Measurements from ENCODE around the gene HSPA12A.
A peak's percentile ranks its signal among the peaks of the same experiment; 100 is the strongest.

HSPA12A gene

GRCh38 chr10:116748041-116748440, 5.7 kb upstream of the HSPA12A start:
- no peak for TF ChIP-seq JUND (IDR thresholded peaks at IDR 0.05; ENCODE audit: low read depth)
- no peak for DNase-seq (ENCODE audit: low read depth in 1 of 2, low spot score in 1 of 2)
- in situ Hi-C loops (cut with HindIII; ENCODE audit: low pct_unique_long_range_greater_than_20kb, low sequenced_read_pairs), result no loop called here

DNA sequence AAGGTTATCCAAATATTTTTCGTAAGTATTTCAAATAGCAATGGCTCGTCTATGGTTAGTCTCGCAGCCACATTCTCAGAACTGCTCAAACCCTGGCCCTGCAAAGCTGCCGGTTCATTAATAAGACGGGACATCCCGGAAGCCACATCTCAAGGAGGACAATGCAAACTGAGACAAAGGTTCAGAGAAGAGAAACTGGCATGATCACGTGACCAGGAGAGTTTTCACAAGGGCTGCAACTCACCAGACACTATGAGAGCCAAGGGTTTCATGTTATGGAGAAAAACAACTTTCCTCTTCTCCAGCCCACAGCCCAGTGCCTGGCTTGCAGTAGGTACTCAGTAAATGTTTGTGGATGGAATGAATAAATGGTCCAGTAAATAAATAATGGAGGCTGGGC, 5.0 kb upstream of the HSPA12A start:
- in situ Hi-C loops (cut with HindIII; ENCODE audit: low pct_unique_long_range_greater_than_20kb, low sequenced_read_pairs), result no loop called here
- no peak for DNase-seq (ENCODE audit: low read depth in 1 of 2, low spot score in 1 of 2)
- TF ChIP-seq JUND (IDR thresholded peaks at IDR 0.05; ENCODE audit: low read depth), result no peak

GRCh38 chr10:116744885-116745284, 2.5 kb upstream of the HSPA12A start:
- in situ Hi-C loops (cut with HindIII; ENCODE audit: low pct_unique_long_range_greater_than_20kb, low sequenced_read_pairs), result no loop called here
- no peak for TF ChIP-seq JUND (IDR thresholded peaks at IDR 0.05; ENCODE audit: low read depth)

DNA sequence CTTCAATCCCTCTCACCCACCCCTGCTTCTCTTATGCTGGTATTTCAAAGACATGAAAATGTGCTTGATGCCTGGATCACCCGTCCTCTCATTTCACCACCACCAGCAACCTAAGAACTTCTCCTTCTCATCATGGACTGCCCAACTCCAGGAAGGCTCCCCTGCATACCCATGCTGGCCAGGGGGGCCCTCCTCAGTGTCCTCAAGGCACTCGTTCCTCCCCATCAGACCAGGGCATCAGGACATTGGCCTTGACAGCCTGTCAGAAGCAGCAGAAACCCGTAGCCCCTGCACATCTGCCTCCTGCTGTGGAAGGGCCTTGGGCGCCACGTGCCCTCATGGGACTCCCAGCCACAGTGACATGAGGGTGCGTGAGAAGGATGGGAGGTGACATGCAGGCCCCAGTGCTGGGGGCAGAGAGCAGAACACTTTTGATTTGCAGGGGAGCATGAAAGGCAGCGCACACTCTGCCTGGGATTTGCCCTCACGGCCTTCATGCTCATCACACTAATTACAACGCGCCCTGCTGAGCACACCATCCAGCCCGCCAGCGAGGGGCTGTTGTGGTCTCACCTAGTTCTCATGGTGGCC, 1.9 kb upstream of the HSPA12A start:
- TF ChIP-seq JUND (IDR thresholded peaks at IDR 0.05; ENCODE audit: low read depth), result no peak
- in situ Hi-C loops (cut with HindIII; ENCODE audit: low pct_unique_long_range_greater_than_20kb, low sequenced_read_pairs), result no loop called here
- DNase-seq (ENCODE audit: low read depth in 1 of 2, low spot score in 1 of 2), result no peak

More at GRCh38 chr10:116744885-116745284, 2.5 kb upstream of the HSPA12A start:
- DNase-seq (ENCODE audit: low read depth in 1 of 2, low spot score in 1 of 2), result no peak

DNA sequence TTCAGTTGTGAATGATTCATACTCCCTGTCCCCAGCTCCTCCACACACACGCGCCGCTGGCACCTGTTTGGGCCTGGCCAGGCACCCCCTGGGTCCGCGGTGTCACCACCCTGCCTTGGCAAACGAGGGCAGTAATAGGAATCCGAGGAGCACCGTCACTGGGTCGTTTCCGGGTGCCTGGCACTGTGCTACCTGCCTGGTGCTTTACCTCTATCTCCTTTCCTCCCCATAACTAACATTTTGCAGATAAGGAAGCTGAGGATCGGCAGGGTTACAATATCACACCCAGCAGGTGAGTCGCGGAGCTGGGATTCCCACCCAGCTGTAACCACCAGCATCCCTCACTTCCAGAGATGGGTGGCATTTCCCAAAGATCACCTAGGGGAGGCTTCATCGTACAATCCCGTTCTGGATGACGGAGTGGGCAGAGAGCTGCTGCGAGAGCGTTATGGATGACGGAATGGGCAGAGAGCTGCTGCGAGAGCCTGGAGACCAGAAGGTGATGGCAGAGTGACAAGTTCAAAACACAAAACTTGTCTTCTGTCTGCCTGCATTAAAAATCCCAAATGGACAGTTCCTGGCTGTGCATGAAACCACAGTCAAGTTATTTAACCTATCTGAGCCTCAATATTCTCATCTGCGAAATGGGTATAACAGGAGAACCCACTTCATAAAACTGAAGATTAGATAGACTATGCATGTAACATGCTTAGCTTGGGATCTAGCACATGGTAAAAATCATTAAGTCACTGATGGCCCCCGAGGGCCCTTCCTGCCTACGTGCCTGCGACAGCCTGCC, 1.1 kb upstream of the HSPA12A start:
- in situ Hi-C loops (cut with HindIII; ENCODE audit: low pct_unique_long_range_greater_than_20kb, low sequenced_read_pairs), result no loop called here
- DNase-seq (ENCODE audit: low read depth in 1 of 2, low spot score in 1 of 2), result no peak

DNA sequence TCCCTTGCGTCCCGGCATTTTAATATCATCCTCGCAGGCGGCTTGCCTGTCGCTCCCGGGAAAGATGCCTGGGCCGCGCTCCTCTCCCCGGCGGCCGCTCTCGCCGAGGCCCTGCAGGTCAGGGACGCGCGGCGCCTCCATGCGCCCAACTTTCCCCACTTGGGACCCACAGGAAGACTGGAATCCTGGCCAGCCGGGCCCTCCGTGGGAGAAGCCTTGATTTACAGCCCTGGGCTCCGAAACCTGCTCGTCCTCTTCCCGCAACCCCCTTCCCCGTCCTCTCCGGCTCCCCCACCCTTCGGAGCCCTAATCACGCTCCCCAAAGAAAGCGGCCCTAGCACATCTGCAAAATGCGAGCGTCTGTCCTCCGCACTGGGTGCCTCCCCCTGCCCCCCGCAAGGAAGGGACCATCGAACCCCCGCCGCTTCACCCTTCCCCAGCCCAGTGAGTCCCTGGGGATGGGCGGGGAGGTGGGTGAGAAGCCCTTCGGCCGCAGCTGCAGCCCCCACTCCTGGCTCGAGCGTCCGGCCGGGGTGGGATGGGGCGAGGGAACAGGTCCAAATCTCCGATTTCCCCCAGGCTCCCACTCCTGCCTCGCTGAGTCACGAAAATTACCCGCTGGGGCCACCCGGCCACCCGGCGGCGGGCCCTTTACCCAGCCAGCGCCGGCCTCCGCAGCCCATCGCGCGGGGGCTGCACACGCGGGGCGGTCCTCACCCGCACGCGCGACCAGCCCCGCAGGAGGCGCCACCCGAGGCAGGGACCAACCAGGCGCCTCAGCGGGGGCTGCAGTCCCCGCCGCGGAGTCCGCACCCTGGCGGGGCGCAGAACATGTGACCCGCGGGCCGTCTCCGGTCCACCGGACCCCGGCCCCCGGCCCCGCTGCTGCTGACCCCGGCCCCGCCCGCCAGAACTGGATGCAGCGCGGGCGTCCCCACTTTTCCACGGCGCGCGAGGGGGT, 695 bp downstream of the HSPA12A start:
- no peak for TF ChIP-seq JUND (IDR thresholded peaks at IDR 0.05; ENCODE audit: low read depth)
- peak in 1 of 2 experiments; percentile 22 for DNase-seq (ENCODE audit: low read depth in 1 of 2, low spot score in 1 of 2)
- in situ Hi-C loops (cut with HindIII; ENCODE audit: low pct_unique_long_range_greater_than_20kb, low sequenced_read_pairs), result no loop called here

More for the DNA sequence above, 1.1 kb upstream of the HSPA12A start:
- TF ChIP-seq JUND (IDR thresholded peaks at IDR 0.05; ENCODE audit: low read depth), result no peak

DNA sequence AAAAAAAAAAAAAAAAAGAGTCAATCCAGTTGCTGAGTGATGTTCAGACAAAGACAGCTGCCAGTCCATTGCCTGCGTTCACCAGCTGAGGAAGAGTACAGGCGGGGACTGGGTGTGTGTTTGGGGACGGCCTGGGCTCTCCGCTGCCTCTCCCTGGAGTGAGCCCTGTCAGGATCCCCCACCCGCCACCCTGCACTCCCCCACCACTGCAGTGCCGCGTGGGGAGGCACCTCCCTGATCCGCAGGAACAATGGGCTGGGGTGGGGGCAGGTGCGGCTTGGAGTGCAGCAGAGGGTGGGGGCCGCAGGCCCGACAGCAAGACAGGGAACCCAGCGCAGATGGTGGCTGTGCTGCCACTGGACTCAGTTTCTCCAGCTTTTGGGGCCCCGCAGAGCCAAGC, 1.4 kb downstream of the HSPA12A start:
- DNase-seq (ENCODE audit: low read depth in 1 of 2, low spot score in 1 of 2), result no peak
- in situ Hi-C loops (cut with HindIII; ENCODE audit: low pct_unique_long_range_greater_than_20kb, low sequenced_read_pairs), result no loop called here
- no peak for TF ChIP-seq JUND (IDR thresholded peaks at IDR 0.05; ENCODE audit: low read depth)

DNA sequence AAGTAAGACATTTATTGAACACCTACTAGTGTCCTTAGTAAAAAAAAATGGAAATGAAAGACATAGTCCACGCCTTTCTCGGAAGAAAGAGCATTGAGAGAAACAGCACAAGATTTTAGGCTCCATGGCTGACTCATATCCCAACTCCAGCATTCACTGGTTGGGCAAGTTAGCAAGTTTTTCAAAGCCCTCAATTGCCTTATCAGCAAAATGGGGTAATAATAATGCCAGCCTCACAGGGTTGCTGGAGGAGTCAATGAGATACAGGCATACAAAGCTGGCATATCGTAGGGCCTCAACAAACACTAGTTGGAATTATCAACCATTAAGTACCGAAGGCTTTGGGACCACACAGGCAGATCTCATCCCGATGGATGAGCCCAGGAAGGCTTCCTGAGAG, 4.0 kb downstream of the HSPA12A start:
- DNase-seq (ENCODE audit: low read depth in 1 of 2, low spot score in 1 of 2), result no peak
- no peak for TF ChIP-seq JUND (IDR thresholded peaks at IDR 0.05; ENCODE audit: low read depth)
- in situ Hi-C loops (cut with HindIII; ENCODE audit: low pct_unique_long_range_greater_than_20kb, low sequenced_read_pairs), result no loop called here

DNA sequence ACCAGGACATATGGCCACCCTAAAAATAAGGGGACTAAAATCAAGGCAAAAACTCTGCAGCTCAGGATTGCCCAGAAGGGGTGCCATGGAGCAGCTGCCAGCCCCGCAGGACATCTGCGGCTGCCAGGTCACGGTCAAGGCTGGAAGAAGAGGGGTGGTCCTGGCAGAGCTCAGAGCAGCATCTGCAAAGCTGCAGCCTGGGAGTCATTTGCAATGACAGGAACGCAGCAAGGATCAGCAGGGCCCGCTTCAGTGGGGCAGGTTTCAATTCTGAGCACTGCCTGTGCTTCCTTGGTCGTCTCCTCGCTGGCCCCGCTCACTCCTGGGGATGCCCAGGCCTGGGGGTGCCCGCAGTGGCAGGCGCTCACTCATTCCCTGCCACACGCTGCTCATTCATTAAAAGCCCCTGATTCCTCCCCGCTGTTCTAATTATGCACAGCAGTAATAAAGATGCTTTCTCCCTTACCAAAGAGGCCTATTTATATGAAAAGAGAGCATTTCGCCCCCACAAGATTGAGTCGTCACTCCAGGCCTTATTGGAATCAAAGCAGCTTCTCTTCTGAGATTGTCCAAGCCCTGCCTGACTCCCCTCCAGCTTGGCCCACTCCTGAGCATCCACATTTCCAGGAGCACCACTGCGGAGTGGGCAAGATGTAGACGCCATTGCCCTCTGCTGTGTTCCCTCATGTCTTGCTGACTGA, 4.6 kb downstream of the HSPA12A start:
- TF ChIP-seq JUND (IDR thresholded peaks at IDR 0.05; ENCODE audit: low read depth), result no peak
- in situ Hi-C loops (cut with HindIII; ENCODE audit: low pct_unique_long_range_greater_than_20kb, low sequenced_read_pairs), result no loop called here
- no peak for DNase-seq (ENCODE audit: low read depth in 1 of 2, low spot score in 1 of 2)

GRCh38 chr10:116733566-116733965, 8.8 kb downstream of the HSPA12A start:
- TF ChIP-seq JUND (IDR thresholded peaks at IDR 0.05; ENCODE audit: low read depth), result no peak
- in situ Hi-C loops (cut with HindIII; ENCODE audit: low pct_unique_long_range_greater_than_20kb, low sequenced_read_pairs), result no loop called here
- DNase-seq (ENCODE audit: low read depth in 1 of 2, low spot score in 1 of 2), result no peak

- TF ChIP-seq JUND (IDR thresholded peaks at IDR 0.05; ENCODE audit: low read depth), result no peak
- no peak for DNase-seq (ENCODE audit: low read depth in 1 of 2, low spot score in 1 of 2)
- in situ Hi-C loops (cut with HindIII; ENCODE audit: low pct_unique_long_range_greater_than_20kb, low sequenced_read_pairs), result no loop called here
These were observed 9.8 kb downstream of the HSPA12A start for GRCh38 chr10:116732573-116732972.

All from T47D (cell line).